ENCODE measurements around the gene PIP4K2A. TPM values are rescaled to one million over a fixed set of nuclear protein-coding genes. Genes with fewer than 3 reads are reported as not detected.

The PIP4K2A gene
- total and polyA plus RNA-seq, 2 of the 13 experiments (the other 11 are each of a cell fraction or from before 2014, with no cell fraction given): 9.1 to 22.6 TPM

DNA sequence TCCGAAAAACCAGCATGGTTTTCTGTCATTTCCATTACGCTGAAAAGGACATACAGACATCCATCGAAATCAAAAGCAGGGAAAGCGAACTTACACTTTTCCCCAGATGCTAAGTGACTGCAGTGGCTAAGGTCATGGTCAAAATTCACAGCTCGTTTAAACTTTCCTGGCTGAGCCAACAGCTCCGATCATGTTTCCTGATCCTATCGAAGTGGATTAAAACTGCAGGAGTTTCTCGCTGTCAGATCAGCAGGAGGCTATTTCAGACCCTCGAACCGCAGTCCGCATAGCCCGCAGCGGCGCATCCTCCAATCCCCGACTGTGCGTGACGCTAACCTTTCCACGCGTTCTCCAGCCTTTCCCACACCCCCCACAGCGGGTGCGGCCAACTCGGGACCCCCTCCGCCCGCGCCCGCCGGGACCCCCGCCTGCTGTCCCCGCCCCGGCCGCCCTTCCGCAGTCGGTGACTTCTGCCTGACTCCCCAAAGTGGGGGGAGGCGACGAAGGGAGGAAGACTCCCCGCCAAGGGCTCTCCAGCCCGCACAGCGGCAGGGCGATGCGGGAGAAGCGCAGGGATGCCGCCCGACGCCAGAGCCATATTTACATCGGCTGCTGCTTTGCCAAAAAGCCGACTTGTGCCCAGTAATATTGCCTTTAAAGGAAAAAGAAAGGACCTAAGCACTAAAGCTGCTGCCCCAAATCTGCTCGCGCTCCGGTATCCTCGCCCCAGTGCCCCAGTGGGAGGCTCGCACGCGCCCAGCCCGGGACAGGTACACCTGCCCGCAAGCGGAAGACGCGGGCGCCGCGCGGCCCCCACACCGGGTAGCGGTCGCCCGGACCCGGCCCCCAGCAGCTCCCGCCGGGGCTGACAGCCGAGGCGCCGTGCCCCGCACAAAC is 1.2 kb downstream of the PIP4K2A start (continued):
- TF ChIP-seq, protein P1, sequence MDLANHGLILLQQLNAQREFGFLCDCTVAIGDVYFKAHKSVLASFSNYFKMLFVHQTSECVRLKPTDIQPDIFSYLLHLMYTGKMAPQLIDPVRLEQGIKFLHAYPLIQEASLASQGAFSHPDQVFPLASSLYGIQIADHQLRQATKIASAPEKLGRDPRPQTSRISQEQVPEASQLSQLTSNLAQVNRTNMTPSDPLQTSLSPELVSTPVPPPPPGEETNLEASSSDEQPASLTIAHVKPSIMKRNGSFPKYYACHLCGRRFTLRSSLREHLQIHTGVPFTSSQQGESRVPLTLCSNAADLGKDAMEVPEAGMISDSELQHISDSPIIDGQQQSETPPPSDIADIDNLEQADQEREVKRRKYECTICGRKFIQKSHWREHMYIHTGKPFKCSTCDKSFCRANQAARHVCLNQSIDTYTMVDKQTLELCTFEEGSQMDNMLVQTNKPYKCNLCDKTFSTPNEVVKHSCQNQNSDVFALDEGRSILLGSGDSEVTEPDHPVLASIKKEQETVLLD (CRISPR knock-in tag; IDR thresholded peaks at IDR 0.05; ENCODE audit: low read depth): no peak
- TF ChIP-seq TAF1 (CRISPR knock-in tag; IDR thresholded peaks at IDR 0.05): no peak
- no peak for TF ChIP-seq RFX3 (CRISPR knock-in tag; IDR thresholded peaks at IDR 0.05)
- no peak for TF ChIP-seq CAMTA2 (CRISPR knock-in tag; IDR thresholded peaks at IDR 0.05; ENCODE audit: borderline replicate concordance)
- TF ChIP-seq, protein P2, sequence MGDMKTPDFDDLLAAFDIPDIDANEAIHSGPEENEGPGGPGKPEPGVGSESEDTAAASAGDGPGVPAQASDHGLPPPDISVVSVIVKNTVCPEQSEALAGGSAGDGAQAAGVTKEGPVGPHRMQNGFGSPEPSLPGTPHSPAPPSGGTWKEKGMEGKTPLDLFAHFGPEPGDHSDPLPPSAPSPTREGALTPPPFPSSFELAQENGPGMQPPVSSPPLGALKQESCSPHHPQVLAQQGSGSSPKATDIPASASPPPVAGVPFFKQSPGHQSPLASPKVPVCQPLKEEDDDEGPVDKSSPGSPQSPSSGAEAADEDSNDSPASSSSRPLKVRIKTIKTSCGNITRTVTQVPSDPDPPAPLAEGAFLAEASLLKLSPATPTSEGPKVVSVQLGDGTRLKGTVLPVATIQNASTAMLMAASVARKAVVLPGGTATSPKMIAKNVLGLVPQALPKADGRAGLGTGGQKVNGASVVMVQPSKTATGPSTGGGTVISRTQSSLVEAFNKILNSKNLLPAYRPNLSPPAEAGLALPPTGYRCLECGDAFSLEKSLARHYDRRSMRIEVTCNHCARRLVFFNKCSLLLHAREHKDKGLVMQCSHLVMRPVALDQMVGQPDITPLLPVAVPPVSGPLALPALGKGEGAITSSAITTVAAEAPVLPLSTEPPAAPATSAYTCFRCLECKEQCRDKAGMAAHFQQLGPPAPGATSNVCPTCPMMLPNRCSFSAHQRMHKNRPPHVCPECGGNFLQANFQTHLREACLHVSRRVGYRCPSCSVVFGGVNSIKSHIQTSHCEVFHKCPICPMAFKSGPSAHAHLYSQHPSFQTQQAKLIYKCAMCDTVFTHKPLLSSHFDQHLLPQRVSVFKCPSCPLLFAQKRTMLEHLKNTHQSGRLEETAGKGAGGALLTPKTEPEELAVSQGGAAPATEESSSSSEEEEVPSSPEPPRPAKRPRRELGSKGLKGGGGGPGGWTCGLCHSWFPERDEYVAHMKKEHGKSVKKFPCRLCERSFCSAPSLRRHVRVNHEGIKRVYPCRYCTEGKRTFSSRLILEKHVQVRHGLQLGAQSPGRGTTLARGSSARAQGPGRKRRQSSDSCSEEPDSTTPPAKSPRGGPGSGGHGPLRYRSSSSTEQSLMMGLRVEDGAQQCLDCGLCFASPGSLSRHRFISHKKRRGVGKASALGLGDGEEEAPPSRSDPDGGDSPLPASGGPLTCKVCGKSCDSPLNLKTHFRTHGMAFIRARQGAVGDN (CRISPR knock-in tag; IDR thresholded peaks at IDR 0.05): peak; percentile 46; the same call in 1 of the 2 replicates
- TF ChIP-seq, protein P3, sequence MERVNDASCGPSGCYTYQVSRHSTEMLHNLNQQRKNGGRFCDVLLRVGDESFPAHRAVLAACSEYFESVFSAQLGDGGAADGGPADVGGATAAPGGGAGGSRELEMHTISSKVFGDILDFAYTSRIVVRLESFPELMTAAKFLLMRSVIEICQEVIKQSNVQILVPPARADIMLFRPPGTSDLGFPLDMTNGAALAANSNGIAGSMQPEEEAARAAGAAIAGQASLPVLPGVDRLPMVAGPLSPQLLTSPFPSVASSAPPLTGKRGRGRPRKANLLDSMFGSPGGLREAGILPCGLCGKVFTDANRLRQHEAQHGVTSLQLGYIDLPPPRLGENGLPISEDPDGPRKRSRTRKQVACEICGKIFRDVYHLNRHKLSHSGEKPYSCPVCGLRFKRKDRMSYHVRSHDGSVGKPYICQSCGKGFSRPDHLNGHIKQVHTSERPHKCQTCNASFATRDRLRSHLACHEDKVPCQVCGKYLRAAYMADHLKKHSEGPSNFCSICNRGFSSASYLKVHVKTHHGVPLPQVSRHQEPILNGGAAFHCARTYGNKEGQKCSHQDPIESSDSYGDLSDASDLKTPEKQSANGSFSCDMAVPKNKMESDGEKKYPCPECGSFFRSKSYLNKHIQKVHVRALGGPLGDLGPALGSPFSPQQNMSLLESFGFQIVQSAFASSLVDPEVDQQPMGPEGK (CRISPR knock-in tag; IDR thresholded peaks at IDR 0.05): 0 out of 2 replicates have a peak, but pooled peaks have one; percentile 18
- TF ChIP-seq, protein P4, sequence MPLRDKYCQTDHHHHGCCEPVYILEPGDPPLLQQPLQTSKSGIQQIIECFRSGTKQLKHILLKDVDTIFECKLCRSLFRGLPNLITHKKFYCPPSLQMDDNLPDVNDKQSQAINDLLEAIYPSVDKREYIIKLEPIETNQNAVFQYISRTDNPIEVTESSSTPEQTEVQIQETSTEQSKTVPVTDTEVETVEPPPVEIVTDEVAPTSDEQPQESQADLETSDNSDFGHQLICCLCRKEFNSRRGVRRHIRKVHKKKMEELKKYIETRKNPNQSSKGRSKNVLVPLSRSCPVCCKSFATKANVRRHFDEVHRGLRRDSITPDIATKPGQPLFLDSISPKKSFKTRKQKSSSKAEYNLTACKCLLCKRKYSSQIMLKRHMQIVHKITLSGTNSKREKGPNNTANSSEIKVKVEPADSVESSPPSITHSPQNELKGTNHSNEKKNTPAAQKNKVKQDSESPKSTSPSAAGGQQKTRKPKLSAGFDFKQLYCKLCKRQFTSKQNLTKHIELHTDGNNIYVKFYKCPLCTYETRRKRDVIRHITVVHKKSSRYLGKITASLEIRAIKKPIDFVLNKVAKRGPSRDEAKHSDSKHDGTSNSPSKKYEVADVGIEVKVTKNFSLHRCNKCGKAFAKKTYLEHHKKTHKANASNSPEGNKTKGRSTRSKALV (CRISPR knock-in tag; IDR thresholded peaks at IDR 0.05): peak; percentile 78
- no peak for TF ChIP-seq HOXA7 (CRISPR knock-in tag; IDR thresholded peaks at IDR 0.05)
- TF ChIP-seq, protein P5, sequence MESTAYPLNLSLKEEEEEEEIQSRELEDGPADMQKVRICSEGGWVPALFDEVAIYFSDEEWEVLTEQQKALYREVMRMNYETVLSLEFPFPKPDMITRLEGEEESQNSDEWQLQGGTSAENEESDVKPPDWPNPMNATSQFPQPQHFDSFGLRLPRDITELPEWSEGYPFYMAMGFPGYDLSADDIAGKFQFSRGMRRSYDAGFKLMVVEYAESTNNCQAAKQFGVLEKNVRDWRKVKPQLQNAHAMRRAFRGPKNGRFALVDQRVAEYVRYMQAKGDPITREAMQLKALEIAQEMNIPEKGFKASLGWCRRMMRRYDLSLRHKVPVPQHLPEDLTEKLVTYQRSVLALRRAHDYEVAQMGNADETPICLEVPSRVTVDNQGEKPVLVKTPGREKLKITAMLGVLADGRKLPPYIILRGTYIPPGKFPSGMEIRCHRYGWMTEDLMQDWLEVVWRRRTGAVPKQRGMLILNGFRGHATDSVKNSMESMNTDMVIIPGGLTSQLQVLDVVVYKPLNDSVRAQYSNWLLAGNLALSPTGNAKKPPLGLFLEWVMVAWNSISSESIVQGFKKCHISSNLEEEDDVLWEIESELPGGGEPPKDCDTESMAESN (CRISPR knock-in tag; conservative IDR thresholded peaks at IDR 0.05): peak; percentile 50; the same call in 1 of the 2 replicates
- TF ChIP-seq BCL6 (CRISPR knock-in tag; IDR thresholded peaks at IDR 0.05): peak; percentile 16; the same call in 1 of the 2 replicates
- 0 out of 2 replicates have a peak, but pooled peaks have one; percentile 13 for TF ChIP-seq ZBTB7A (CRISPR knock-in tag; IDR thresholded peaks at IDR 0.05)
- no peak for TF ChIP-seq SP140L (CRISPR knock-in tag; IDR thresholded peaks at IDR 0.05; ENCODE audit: borderline replicate concordance)
- no peak for TF ChIP-seq ZNF44 (CRISPR knock-in tag; IDR thresholded peaks at IDR 0.05)
- TF ChIP-seq PHF21A (CRISPR knock-in tag; IDR thresholded peaks at IDR 0.05): no peak
- peak; percentile 59; the same call in 1 of the 2 replicates for TF ChIP-seq ZBTB1 (CRISPR knock-in tag; IDR thresholded peaks at IDR 0.05; ENCODE audit: borderline replicate concordance)
- TF ChIP-seq ZNF746 (CRISPR knock-in tag; IDR thresholded peaks at IDR 0.05): no peak
